ENCODE data around the gene NTM. TPM values are rescaled to one million over a fixed set of nuclear protein-coding genes. Genes with fewer than 3 reads are reported as not detected.

NTM gene
- total and polyA plus RNA-seq, 2 donors (not counting 3 experiments of a cell fraction or from before 2014, with no cell fraction given) = 1.00 to 1.1 TPM

DNA sequence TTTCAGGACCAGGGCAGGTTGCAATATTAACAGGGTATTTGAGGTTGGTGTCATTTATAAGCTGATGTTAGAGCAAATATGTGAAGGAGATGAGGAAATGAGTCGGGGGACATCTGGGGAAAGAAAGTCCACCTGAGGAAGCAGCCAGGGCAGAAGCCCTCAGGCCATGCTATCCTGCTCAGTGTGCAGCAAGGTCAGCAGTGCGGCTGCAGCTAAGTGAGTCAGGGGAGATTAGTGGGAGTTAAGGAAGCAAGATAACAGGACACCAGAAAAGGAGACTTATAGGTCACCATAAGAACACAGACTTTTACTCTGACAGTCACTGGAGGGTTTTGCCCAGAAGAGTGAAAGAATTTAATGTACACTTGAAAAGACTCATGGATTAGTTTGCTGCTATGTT, 468.9 kb downstream of the NTM start:
- Histone ChIP-seq H3K4me3 (replicated peaks in 1 of 3; ENCODE audit: insufficient read depth in 1 of 3, low read depth in 1 of 3, low read length in 3 of 3) (no peak overlapping the region), H3K4me2 (ENCODE audit: insufficient read depth, low read length) (peak overlapping the region; percentile 50), H3K9ac (replicated peaks; ENCODE audit: extremely low read depth, insufficient read depth, low read length) (no peak overlapping the region), H3K27ac (ENCODE audit: insufficient read depth, low read depth, low read length) (no peak overlapping the region), H3K36me3 (ENCODE audit: control insufficient read depth in 2 of 2, extremely low read depth in 1 of 2, insufficient read depth in 2 of 2, low read length in 2 of 2) (no peaks in the 10 kb centered on the region), H2AFZ (ENCODE audit: low read depth, low read length) (no peak overlapping the region), H3K79me2 (ENCODE audit: control insufficient read depth, insufficient read depth, low read length) (no peaks in the 10 kb centered on the region), H3K9me1 (replicated peaks; ENCODE audit: control insufficient read depth, extremely low read depth, insufficient read depth, low read length) (no peaks in the 10 kb centered on the region), H4K20me1 (replicated peaks; ENCODE audit: control insufficient read depth, extremely low read depth, insufficient read depth, low read length) (no peaks in the 10 kb centered on the region), H3K9me3 (replicated peaks; ENCODE audit: control insufficient read depth, insufficient read depth, low read length) (no peaks in the 10 kb centered on the region), H3K4me1 (ENCODE audit: control insufficient read depth, extremely low read depth, insufficient read depth, low read length) (peaks cover 23% of the 10 kb centered on the region), H3K27me3 (ENCODE audit: control insufficient read depth in 2 of 2, insufficient read depth in 2 of 2, low read length in 2 of 2) (no peaks in the 10 kb centered on the region)
- intact Hi-C loops (cut with micrococcal nuclease) (no loop called here), dilution Hi-C loops (cut with MboI; ENCODE audit: extremely low pct_ligation_motif_present, low sequenced_read_pairs) (no loop called here)
- POLR2A ChIA-PET = no interaction called here
- peak; percentile 72 for TF ChIP-seq FOS (IDR thresholded peaks at IDR 0.05; ENCODE audit: borderline replicate concordance, insufficient read depth, low read length)
- peak; percentile 93 for TF ChIP-seq GATA2 (IDR thresholded peaks at IDR 0.05; ENCODE audit: insufficient read depth, insufficient read length, low read depth, low read length)
- TF ChIP-seq, protein P1, sequence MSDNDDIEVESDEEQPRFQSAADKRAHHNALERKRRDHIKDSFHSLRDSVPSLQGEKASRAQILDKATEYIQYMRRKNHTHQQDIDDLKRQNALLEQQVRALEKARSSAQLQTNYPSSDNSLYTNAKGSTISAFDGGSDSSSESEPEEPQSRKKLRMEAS (IDR thresholded peaks at IDR 0.05; ENCODE audit: insufficient read depth, insufficient read length) = no peak
- DNase-seq (ENCODE audit: low read depth, low spot score) (peak; percentile 51), FAIRE-seq (no peak)
- CTCF ChIA-PET = interaction anchor here (1.2 to 1.5 kb wide), 2 partner anchors 91 to 288 kb away, joined by 3 to 4 read pairs; no protein-coding TSS in a partner anchor
- BruUV-seq (replicated peaks) = no TSS peak

DNA sequence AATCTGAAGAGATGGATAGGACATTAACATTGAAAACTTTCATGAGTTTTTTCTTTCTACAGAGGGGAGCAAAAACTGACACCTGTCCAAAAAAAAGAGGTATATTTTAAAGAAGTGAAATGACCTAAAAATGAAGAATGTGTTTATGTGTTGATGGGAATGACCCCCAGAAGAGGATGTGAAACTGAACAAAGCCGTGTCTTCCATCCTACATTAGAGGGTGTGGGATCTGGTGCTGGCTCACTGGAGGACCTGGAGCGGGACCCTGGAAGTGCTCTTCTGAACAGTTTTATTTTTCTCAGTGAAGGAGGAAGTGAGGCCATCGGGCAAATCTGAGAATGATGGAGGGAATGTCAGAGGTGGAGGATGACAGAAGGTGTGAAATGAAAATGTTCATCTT, 470.1 kb downstream of the NTM start:
- FAIRE-seq = no peak
- intact Hi-C loops (cut with micrococcal nuclease) = no loop called here

More for the DNA sequence above, 470.1 kb downstream of the NTM start:
- Histone ChIP-seq H3K27ac (ENCODE audit: insufficient read depth, low read depth, low read length) (no peak overlapping the region), H3K9me3 (replicated peaks; ENCODE audit: control insufficient read depth, insufficient read depth, low read length) (no peaks in the 10 kb centered on the region), H3K79me2 (ENCODE audit: control insufficient read depth, insufficient read depth, low read length) (no peaks in the 10 kb centered on the region), H3K4me1 (ENCODE audit: control insufficient read depth, extremely low read depth, insufficient read depth, low read length) (peaks cover 23% of the 10 kb centered on the region), H2AFZ (ENCODE audit: low read depth, low read length) (no peak overlapping the region), H3K4me2 (ENCODE audit: insufficient read depth, low read length) (no peak overlapping the region), H3K36me3 (ENCODE audit: control insufficient read depth in 2 of 2, extremely low read depth in 1 of 2, insufficient read depth in 2 of 2, low read length in 2 of 2) (no peaks in the 10 kb centered on the region), H3K9me1 (replicated peaks; ENCODE audit: control insufficient read depth, extremely low read depth, insufficient read depth, low read length) (no peaks in the 10 kb centered on the region), H3K27me3 (ENCODE audit: control insufficient read depth in 2 of 2, insufficient read depth in 2 of 2, low read length in 2 of 2) (no peaks in the 10 kb centered on the region), H3K9ac (replicated peaks; ENCODE audit: extremely low read depth, insufficient read depth, low read length) (no peak overlapping the region), H4K20me1 (replicated peaks; ENCODE audit: control insufficient read depth, extremely low read depth, insufficient read depth, low read length) (no peaks in the 10 kb centered on the region), H3K4me3 (replicated peaks in 1 of 3; ENCODE audit: insufficient read depth in 1 of 3, low read depth in 1 of 3, low read length in 3 of 3) (no peak overlapping the region)
- no peak for DNase-seq (ENCODE audit: low read depth, low spot score)
- TF ChIP-seq, protein P1 (IDR thresholded peaks at IDR 0.05; ENCODE audit: insufficient read depth, insufficient read length) = no peak
- TF ChIP-seq POLR2AphosphoS5 (IDR thresholded peaks at IDR 0.05; ENCODE audit: insufficient read depth, low read depth, low read length) (no peak), GATA2 (IDR thresholded peaks at IDR 0.05; ENCODE audit: insufficient read depth, insufficient read length, low read depth, low read length) (no peak), JUN (IDR thresholded peaks at IDR 0.05; ENCODE audit: borderline replicate concordance, insufficient read depth, insufficient read length, low read depth) (no peak), POLR2A (IDR thresholded peaks at IDR 0.05; ENCODE audit: low read depth, low read length) (no peak)
- TF ChIP-seq, protein P2, sequence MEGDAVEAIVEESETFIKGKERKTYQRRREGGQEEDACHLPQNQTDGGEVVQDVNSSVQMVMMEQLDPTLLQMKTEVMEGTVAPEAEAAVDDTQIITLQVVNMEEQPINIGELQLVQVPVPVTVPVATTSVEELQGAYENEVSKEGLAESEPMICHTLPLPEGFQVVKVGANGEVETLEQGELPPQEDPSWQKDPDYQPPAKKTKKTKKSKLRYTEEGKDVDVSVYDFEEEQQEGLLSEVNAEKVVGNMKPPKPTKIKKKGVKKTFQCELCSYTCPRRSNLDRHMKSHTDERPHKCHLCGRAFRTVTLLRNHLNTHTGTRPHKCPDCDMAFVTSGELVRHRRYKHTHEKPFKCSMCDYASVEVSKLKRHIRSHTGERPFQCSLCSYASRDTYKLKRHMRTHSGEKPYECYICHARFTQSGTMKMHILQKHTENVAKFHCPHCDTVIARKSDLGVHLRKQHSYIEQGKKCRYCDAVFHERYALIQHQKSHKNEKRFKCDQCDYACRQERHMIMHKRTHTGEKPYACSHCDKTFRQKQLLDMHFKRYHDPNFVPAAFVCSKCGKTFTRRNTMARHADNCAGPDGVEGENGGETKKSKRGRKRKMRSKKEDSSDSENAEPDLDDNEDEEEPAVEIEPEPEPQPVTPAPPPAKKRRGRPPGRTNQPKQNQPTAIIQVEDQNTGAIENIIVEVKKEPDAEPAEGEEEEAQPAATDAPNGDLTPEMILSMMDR (IDR thresholded peaks at IDR 0.05; ENCODE audit: extremely low read depth in 1 of 2, insufficient read depth in 1 of 2, low read depth in 1 of 2, low read length in 2 of 2) = no peak
- no TSS peak for BruUV-seq (replicated peaks)
- dilution Hi-C loops (cut with MboI; ENCODE audit: extremely low pct_ligation_motif_present, low sequenced_read_pairs) = no loop called here
- ChIA-PET CTCF (interaction anchor here (1.2 to 1.9 kb wide), 3 partner anchors 8 to 92 kb away, joined by 3 to 9 read pairs (median 7); no protein-coding TSS in a partner anchor), POLR2A (no interaction called here)

Data from endothelial cell of umbilical vein (primary cell).